CD1c-positive myeloid dendritic cell (primary cell): ENCODE measurements around the gene EPHA4.

Experiments used
- DNase-seq: peaks from one replicate; pipeline ENCODE4 v3.0.0-alpha.2; 2016; ENCODE audit errors: extremely low spot score

The EPHA4 gene

GRCh38 chr2:221572219-221572820 lies at the start of gene EPHA4:
Gene EPHA4 (minus strand): TSS chr2:221572304. CDS start chr2:221572248, 56 bp downstream.
- peak; percentile 88 for DNase-seq

DNA sequence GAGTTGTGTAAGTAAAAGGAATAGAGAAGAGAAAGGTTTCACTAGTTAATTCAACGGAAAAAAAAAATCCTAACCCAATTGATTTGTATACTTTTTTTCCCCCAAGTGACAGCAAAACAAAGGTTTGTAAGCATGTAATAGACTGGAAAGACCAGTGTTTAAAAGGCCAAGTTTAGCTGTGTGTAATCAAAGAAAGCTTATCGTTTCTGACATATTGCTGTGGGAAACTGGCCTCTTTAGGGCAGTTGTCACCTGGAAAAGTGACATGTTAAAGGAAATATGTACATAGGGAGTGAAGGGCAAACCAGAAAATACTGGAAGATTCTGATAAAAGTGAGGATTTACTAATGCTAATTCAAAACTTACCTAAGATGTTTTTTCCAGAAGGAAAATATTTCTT lies 45.9 kb upstream of the EPHA4 start:
- DNase-seq, result no peak

DNA sequence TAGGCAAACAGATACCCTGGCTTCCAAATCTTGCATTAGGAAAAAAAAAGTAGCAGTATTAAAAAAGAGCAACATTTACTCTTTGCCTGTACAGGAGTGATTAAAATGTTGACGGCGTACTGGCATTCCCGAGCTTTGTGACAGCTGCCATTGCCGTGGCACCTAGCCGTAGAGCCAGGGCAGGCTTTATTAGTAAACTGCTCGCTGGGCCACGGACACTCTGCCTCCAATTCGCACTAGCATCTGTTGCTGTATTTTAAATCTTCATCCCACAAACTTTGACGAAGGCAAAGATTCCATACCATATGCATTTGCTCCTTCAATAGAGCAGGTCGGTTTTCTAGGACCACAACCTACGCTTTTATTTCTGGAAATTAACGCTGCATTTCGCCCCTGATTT lies 44.5 kb upstream of the EPHA4 start:
- no peak for DNase-seq

DNA sequence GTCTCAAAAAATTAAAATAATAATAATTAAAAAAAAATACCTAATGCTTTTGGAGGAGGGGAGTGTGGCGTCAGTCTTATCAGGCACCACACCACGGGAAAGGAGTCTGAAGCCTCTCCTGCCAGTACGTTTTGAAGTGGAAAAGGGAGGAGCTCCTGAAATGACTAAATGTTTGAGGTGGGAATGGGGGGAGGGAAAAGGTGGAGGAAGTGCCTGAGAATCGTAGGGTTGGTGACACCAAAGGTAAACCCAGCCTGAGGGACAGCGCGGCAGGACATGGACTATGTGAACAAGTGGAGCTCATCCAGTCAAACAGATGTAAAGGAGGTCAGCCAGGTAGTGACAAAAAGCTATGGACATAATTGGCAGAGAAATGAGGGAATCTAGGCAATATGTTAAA lies 42.2 kb upstream of the EPHA4 start:
- no peak for DNase-seq

GRCh38 chr2:221612800-221613199 lies 40.7 kb upstream of the EPHA4 start:
- DNase-seq, result no peak

GRCh38 chr2:221612161-221612560 lies 40.1 kb upstream of the EPHA4 start:
- no peak for DNase-seq

GRCh38 chr2:221610675-221611074 lies 38.6 kb upstream of the EPHA4 start:
- no peak for DNase-seq

- DNase-seq, result no peak
Measured at GRCh38 chr2:221610255-221610654, 38.2 kb upstream of the EPHA4 start.

DNA sequence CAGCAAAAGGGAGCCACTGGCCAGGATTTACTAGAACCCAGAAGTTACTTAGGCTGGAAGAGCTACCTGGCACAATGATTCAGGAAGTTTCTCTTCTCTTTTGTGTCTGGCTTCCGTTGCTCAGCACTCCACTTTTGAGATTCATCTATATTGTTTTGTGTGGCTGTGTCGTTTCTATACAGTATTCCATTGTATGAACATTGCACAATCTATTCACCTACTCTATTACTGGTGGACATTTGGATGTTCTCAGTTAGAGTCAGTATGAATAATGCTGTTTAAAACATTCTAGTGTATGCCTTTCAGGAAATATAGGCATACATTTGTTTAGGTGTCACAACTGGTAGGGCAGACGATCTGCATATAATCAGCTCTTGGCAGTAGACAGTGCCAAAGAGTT lies 36.3 kb upstream of the EPHA4 start:
- no peak for DNase-seq

DNA sequence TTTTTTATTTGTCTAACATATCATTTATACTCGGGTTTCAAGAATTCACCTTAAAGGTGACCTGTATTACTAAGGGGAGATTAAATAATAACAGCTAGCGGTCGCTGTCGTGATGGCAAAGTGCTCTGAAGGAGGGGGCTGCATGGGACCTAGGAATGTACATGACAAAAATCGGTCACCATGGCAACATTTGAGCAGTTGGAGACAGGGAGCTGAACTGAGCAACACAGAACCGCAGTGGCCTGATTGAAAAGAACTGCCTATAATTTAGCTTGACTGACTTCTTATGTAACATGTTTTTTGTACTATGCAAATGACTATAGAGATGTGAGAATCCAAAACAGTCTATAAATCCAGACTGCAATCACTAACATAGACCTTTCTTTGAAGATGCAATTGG lies 34.3 kb upstream of the EPHA4 start:
- no peak for DNase-seq

DNA sequence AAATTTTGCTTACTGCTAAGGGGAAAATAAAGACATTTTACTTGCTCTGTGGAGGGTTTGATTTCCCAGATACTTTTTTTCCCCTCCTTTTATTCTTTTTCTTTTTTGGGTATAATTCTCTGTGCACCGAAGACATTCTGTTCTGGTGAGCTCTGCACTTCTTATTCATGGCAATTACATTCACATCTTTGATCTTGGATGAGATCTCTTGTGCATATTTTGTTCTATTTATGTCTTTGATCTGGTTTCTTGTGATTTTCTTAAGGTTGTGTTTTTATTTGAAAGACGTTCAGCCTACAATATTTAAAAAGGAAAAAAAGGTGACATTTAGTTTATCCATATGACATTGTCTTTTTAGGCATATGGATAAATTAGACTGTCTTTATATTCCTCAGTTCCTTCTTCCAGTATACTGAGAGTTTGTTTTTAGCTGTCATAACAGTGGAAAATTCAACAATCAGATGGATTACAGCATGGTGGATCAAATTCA lies 33.7 kb upstream of the EPHA4 start:
- no peak for DNase-seq

DNA sequence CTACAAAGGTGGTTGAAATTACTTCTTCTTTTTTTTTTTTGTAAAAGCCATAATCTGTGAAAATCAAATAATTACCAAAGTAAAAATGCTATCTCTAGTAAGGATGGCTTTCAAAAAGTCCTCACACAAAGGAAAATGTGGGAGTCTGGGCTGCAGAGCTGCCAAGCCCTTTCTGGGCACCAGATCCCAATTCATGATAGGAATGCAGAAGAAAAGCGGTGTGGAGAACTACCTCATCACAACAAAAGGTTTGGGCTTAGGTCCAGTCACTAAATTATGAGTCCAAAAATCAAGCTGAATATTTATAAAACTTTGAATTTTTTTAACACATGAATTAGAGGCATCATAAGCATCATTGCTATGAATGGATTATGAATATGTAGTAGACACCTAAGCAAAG lies 30.8 kb upstream of the EPHA4 start:
- no peak for DNase-seq

DNA sequence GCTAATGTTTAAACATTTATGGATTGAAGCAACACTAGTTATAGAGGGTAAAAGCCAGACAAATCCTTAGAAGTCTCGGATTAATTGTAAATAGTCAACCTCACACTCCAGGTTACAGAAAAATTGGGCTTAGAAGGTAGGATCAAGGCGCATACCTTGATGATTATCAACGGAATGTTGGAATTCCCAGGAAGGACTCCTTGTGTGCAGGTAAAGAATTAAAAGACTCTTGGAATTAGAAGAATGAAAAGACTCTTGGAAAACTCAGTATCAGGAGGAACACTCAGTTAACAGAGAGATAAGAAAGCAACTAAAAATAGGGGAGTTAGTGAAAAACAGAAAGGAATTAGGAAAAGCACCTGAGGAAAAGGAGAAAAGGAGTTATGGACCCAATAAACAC lies 29.3 kb upstream of the EPHA4 start:
- no peak for DNase-seq

DNA sequence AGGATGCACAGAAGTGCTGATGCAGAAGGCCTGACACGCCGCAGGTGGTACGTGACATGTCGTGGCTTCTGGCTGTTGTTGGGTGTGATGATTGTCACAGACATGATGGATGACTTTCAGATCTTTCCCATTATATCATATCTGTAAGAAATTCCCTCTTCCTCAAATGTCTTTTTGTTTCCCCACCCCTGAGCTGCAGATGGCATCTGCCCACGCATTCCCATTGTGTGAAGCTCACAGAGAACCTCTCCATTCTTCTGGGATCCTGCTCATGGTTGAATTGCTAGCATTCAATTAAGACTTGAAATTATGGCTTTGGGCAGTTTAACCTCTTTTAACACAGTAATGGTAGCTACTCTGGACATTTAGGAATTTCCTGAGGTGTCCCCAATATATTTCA lies 28.3 kb upstream of the EPHA4 start:
- DNase-seq, result no peak

DNA sequence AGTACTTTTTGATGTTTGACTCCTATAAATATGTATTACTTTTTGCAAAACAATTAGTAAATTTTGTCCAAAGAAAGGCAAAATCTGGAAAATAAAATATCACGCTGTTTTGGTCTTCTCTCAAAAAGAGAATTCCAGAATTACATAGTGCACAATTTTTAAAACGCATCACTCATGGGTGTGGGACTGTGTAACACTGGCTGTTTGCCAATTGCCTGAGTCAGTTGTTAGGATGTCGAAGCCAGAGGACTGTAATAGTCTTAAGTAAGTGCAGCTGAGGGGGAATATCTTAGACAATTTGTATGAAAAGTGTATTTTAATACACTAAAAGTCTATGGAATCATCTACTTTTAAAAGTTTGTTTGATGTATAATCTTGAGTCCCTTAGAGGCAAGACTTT lies 24.1 kb upstream of the EPHA4 start:
- no peak for DNase-seq

GRCh38 chr2:221590861-221591365 lies 18.8 kb upstream of the EPHA4 start:
- no peak for DNase-seq

GRCh38 chr2:221589696-221590095 lies 17.6 kb upstream of the EPHA4 start:
- DNase-seq, result no peak

DNA sequence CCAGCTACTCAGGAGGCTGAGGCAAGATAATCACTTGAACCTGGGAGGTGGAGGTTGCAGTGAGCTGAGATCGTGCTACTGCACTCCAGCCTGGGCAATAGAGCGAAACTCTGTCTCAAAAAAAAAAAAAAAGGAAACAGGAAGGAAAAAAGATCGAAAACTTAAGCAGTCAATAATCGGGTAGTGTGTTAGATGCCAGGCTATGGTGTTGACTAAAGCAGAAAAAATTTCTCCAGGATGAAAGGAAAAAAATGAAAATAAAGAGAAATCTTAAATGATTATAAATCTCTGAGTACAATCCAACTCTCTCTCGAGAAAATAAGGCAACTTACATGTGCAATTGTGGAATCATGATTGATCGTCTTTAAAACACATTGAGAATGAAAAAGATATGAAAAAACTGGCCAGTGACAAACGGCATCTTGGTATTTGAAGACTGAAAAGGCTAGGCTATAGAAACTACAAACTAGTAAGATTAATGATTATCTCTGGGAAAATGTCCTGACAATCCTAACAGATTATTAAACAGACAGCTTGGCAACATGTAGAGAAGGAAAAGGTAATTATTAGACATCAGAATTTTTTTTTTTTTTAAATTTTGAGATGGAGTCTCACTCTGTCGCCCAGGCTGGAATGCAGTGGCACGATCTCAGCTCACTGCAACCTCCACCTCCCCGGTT lies 16.3 kb upstream of the EPHA4 start:
- no peak for DNase-seq

- DNase-seq, result no peak
Measured at GRCh38 chr2:221581986-221582385, 9.9 kb upstream of the EPHA4 start.

DNA sequence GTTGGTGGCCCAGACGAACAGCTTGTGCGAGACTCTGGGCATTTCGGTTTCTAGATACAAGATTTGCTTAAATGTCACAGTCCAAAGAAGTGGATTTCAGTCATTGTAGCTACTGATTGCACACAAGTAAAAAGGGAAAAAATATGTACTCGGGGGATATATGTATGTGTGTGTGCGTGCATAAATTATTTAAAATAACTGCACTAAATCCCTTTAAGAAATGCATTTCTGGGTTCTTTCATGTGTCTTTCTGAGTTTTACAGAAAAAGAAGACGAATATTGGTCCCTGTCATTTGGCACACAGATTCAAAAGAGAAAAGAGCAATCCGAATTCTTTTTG lies 2.1 kb upstream of the EPHA4 start:
- DNase-seq, result no peak

GRCh38 chr2:221573430-221574230 lies 1.5 kb upstream of the EPHA4 start:
- peak; percentile 86 for DNase-seq

GRCh38 chr2:221572821-221573429 lies 821 bp upstream of the EPHA4 start:
- peak; percentile 28 for DNase-seq
